ENCODE results near the gene RUNX2. TPM values are rescaled to one million over a fixed set of nuclear protein-coding genes. Genes with fewer than 3 reads are reported as not detected.

Gene RUNX2
- total RNA-seq, 4 donors from 2014 or later, result 0.78 to 2.0 (median 0.94) TPM

DNA sequence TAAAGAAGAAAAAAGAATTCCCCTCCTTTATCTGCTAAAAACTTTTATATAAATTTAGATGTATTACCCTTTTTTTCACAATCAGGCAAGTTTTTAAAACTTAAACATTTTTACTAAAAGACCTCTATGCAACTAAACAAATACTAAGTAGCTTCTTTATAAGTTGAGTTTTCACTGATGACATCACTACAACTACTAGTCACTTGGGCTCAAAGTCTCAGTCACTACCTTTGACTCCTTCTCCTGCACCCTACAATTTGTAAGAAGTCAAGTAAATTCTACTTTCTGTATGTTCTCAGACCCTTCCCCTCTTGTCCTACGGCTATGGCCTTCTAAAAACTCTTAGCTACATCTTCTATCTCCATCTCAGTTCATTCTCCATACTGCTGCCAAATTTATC is 38.4 kb downstream of the RUNX2 start:
- intact Hi-C loops (cut with DNase I; ENCODE audit: low total_unique reads), result no loop called here
- DNase-seq, result no peak
- Histone ChIP-seq H3K36me3 (no peaks in the 10 kb centered on the region), H3K4me1 (no peaks in the 10 kb centered on the region), H3K27ac (no peak overlapping the region), H3K27me3 (no peaks in the 10 kb centered on the region), H3K4me3 (no peak overlapping the region), H3K9me3 (no peaks in the 10 kb centered on the region)
- TF ChIP-seq POLR2A (IDR thresholded peaks at IDR 0.05) (no peak), CTCF (IDR thresholded peaks at IDR 0.05 in 4 of 5, conservative IDR thresholded peaks at IDR 0.05 in 1 of 5) (no peak)
- ATAC-seq, result no peak
- in situ Hi-C loops (cut with MboI; ENCODE audit: low sequenced_read_pairs in 4 of 4), result no loop called here

GRCh38 chr6:45367999-45368398 is 39.9 kb downstream of the RUNX2 start:
- H3K27ac ChIP-seq, result no peak overlapping the region
- intact Hi-C loops (cut with DNase I; ENCODE audit: low total_unique reads), result no loop called here
- no peaks in the 10 kb centered on the region for H3K27me3 ChIP-seq

DNA sequence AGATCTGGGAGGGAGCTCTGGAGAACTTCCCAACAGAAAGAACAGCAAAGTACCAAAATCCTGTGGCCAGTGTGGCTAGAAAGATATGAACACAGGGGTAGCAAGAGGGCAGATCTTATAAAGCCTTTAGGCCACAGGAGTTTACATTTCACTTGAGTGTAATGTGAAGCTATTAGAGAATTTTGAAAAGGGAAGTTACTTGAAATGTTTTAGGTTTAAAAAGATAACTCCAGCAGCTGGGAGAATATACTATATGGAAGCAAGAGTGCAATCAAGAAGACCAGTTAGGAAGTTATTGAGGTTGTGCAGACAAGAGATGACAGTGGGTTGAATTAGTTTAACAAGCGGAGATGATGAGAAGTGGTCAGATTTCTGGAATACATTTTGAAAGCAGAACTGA is 41.7 kb downstream of the RUNX2 start:
- Histone ChIP-seq H3K36me3 (no peaks in the 10 kb centered on the region), H3K27ac (no peak overlapping the region), H3K27me3 (no peaks in the 10 kb centered on the region), H3K4me1 (no peaks in the 10 kb centered on the region), H3K9me3 (no peaks in the 10 kb centered on the region), H3K4me3 (no peak overlapping the region)
- intact Hi-C loops (cut with DNase I; ENCODE audit: low total_unique reads) (no loop called here), in situ Hi-C loops (cut with MboI; ENCODE audit: low sequenced_read_pairs in 4 of 4) (no loop called here)
- ATAC-seq, result no peak
- TF ChIP-seq CTCF (IDR thresholded peaks at IDR 0.05 in 4 of 5, conservative IDR thresholded peaks at IDR 0.05 in 1 of 5), result no peak
- no peak for TF ChIP-seq POLR2A (IDR thresholded peaks at IDR 0.05)
- no peak for DNase-seq

More at GRCh38 chr6:45367999-45368398, 39.9 kb downstream of the RUNX2 start:
- TF ChIP-seq CTCF (IDR thresholded peaks at IDR 0.05 in 4 of 5, conservative IDR thresholded peaks at IDR 0.05 in 1 of 5), result no peak
- no peak for TF ChIP-seq POLR2A (IDR thresholded peaks at IDR 0.05)
- DNase-seq (no peak), ATAC-seq (no peak)
- Histone ChIP-seq H3K36me3 (no peaks in the 10 kb centered on the region), H3K4me1 (no peaks in the 10 kb centered on the region), H3K9me3 (no peaks in the 10 kb centered on the region), H3K4me3 (no peak overlapping the region)
- in situ Hi-C loops (cut with MboI; ENCODE audit: low sequenced_read_pairs in 4 of 4), result no loop called here

DNA sequence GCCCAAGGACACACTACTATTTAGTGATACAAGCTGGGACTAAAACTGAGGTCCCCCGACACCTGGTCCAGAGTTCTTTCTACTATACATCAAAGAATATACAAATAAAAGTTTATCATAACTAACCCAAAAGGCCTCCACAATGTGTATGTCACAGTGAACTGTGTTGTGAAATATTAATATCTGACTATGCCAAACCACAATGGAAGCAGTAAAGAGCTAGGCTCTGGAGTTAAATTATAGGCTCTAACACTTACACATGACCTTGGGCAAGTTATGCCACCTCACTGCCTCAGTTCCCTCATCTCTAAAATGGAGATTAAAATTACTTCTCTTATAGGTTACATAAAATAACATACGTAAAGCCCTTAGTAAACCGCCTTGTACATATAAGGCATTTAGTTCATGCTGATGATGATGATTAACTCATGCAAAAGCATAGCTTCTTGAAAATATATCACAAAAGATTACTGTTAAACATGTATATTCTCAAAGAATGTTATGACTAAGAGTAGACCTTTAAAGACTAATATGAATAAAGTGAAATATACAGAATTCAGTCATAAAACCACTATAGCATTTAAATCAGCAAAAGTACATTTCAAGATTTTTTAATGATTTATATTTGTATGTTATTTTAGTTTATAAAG is 43.9 kb downstream of the RUNX2 start:
- Histone ChIP-seq H3K4me1 (peaks cover 5 to 10% of the 10 kb centered on the region in 2 donors), H3K27me3 (no peaks in the 10 kb centered on the region), H3K4me3 (no peak overlapping the region), H3K27ac (no peak overlapping the region), H3K9me3 (no peaks in the 10 kb centered on the region), H3K36me3 (no peaks in the 10 kb centered on the region)
- DNase-seq (no peak), ATAC-seq (no peak)
- TF ChIP-seq CTCF (IDR thresholded peaks at IDR 0.05 in 4 of 5, conservative IDR thresholded peaks at IDR 0.05 in 1 of 5), result no peak
- TF ChIP-seq POLR2A (IDR thresholded peaks at IDR 0.05), result no peak
- intact Hi-C loops (cut with DNase I; ENCODE audit: low total_unique reads) (no loop called here), in situ Hi-C loops (cut with MboI; ENCODE audit: low sequenced_read_pairs in 4 of 4) (no loop called here)

DNA sequence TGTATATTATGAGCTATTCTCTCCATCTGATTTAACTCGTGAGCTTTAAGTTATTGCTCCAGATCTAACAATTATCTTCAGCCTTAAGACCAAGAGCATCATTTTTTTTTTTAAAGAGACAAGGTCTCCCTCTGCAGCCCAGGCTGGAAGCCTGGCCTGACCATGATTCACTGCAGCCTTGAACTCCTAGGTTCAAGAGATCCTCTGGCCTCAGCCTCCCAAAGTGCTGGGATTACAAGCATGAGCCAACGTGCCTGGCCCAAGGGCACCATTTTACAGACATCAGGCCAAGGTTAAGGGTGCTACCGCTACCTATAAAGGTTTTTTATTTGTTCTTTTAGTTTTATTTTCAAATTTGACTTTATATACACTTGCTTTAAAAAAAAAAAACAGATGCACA is 47.3 kb downstream of the RUNX2 start:
- H3K4me1 ChIP-seq, result peaks cover 12 to 16% of the 10 kb centered on the region in 2 donors
- no peak for DNase-seq
- no peak overlapping the region for H3K4me3 ChIP-seq
- TF ChIP-seq CTCF (IDR thresholded peaks at IDR 0.05 in 4 of 5, conservative IDR thresholded peaks at IDR 0.05 in 1 of 5) (no peak), POLR2A (IDR thresholded peaks at IDR 0.05) (no peak)
- no peak for ATAC-seq
- H3K9me3 ChIP-seq, result no peaks in the 10 kb centered on the region
- H3K36me3 ChIP-seq, result no peaks in the 10 kb centered on the region
- in situ Hi-C loops (cut with MboI; ENCODE audit: low sequenced_read_pairs in 4 of 4), result no loop called here
- intact Hi-C loops (cut with DNase I; ENCODE audit: low total_unique reads), result no loop called here
- H3K27ac ChIP-seq, result no peak overlapping the region
- no peaks in the 10 kb centered on the region for H3K27me3 ChIP-seq

All from gastrocnemius medialis (tissue), 4 donors.